DOHH2 (cell line): Measurements from ENCODE around the gene POGZ.

ENCODE experiments used
- CTCF ChIP-seq: fragments of 200-600 bp; sonication (generic); IDR thresholded peaks from one replicate; pipeline ENCODE4 v1.5.1; 2014; ENCODE audit warnings: antibody characterized with exemption, mild to moderate bottlenecking, low read depth, low read length; ENCODE audit not compliant: poor library complexity, severe bottlenecking
- EZH2phosphoT487 ChIP-seq: fragments of 200-600 bp; sonication (generic); IDR thresholded peaks from 2 replicates; pipeline ENCODE4 v1.6.1; 2017; ENCODE audit warnings: borderline replicate concordance, mild to moderate bottlenecking, antibody characterized with exemption, low read length, moderate library complexity, mixed read lengths

GRCh38 chr1:151504252-151504651 lies 45.0 kb upstream of the POGZ start:
- TF ChIP-seq CTCF (no peak), EZH2phosphoT487 (no peak)
